GM19035 (cell line): ENCODE measurements around the gene ZDHHC14.

Source experiments
- ATAC-seq: cut with Tn5 transposase; IDR thresholded peaks from one replicate; pipeline ENCODE4 v1.9.1; 2021; ENCODE audit not compliant: unreplicated experiment

ZDHHC14 gene

GRCh38 chr6:157513619-157514485 lies 132.9 kb downstream of the ZDHHC14 start:
- no peak for ATAC-seq

- ATAC-seq: no peak
Measured at GRCh38 chr6:157514659-157515496, 133.9 kb downstream of the ZDHHC14 start.

DNA sequence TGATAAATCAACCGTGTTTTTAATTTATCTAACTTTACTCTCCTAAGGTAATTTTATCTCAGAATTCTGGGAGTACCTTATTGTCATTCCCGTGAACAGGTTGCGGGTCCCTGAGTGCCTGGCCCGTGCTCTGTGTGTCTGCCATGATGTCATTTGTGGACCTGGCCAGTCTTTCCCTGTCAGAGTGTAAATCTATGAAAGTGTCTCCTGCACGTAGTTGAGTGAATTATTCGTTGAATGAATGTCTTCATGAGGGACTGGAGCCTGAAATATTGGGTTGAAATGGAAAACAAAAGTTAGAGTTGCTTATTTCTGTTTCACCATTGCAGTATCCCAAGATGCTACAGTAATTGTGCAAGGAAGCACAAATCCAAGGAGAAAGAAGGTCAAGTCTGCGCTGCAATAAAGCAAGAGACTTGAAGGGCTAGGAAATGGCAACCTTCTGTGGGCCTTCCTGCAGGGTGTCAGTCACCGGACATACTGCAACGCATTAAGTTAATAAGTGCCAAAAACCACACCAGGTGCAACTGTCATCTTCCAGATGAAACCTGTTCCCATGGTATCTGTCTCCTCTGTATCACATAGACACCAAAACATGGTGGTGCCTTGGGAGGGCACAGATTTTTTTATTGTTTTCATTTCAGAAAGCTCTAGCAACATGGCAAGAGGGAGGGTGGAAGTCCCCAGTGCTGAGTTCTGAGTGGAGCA lies 135.5 kb downstream of the ZDHHC14 start:
- ATAC-seq: no peak

- no peak for ATAC-seq
Measured at GRCh38 chr6:157517601-157518359, 136.8 kb downstream of the ZDHHC14 start.

DNA sequence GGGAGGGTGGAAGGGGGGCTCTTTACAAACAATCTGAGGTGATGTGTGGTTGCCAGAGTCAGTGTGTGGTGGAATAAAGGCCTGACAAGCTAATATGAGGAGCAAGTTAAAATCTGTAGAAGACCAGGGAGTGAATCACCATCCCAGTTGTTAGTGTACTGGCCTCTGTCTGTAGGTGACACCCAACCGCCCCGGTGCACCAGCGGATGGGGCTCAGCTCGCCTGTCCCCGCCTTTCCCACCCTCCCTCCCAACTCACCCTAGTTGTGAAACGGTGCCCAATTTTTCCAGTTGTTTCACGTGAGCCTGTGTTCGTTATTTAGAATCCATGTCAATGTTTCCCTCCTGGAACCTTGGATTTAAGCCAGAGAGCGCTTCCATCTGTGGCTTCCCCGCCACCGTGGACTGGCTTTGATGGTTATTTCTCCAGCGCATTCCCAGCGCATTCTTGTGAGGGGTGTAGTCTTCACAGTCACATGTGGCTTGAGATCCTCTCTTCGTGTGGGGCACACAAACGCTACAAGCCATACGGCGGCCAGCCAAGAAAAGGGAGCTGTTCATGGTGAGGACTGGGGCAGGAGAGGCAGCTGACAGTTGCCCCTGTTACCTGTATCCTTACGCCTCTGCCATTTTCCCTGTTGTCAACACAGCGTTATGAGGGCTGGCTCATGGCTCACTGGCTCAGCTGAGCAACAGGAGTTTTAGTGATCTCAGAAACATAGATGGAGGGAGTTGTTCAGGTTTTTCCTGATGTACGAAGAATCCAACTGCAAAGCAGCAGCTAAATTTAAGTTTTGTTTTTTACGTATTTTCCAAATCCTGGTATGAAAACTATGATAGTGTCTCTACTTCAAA lies 137.6 kb downstream of the ZDHHC14 start:
- ATAC-seq: no peak

- ATAC-seq: no peak
Measured at GRCh38 chr6:157519255-157520116, 138.5 kb downstream of the ZDHHC14 start.

- no peak for ATAC-seq
Measured at GRCh38 chr6:157520117-157520406, 139.1 kb downstream of the ZDHHC14 start.

- no peak for ATAC-seq
Measured at GRCh38 chr6:157520596-157521361, 139.8 kb downstream of the ZDHHC14 start.

GRCh38 chr6:157521362-157522335 lies 140.7 kb downstream of the ZDHHC14 start:
- ATAC-seq: no peak

GRCh38 chr6:157522472-157522871 lies 141.5 kb downstream of the ZDHHC14 start:
- no peak for ATAC-seq

GRCh38 chr6:157524735-157525134 lies 143.7 kb downstream of the ZDHHC14 start:
- no peak for ATAC-seq

- ATAC-seq: no peak
Measured at GRCh38 chr6:157525292-157525889, 144.4 kb downstream of the ZDHHC14 start.

DNA sequence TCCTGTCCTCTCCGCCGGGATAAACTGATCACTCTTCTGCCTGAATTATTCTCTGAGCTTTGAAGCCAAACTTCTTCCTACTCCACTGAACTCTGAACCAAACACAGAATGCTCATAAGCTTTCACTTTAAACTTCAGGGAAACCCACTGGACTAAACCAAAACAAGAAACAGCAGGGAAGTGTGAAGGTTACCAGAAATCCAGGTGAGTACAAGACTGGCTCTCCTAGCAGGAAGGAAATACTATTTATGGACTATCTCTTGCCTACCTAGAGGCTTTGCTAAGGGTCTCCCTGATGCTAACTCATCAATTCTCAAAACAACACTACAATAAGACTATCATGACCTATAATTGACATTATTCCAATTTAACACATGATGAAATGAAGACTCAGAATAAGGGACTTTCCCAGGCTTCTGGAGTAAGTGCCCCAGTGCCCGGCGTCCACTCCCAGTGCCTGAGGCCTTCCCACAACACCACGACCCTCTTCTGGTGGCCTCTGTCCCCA lies 145.0 kb downstream of the ZDHHC14 start:
- ATAC-seq: no peak

- ATAC-seq: peak; percentile 80
Measured at GRCh38 chr6:157527471-157527907, 146.5 kb downstream of the ZDHHC14 start.

DNA sequence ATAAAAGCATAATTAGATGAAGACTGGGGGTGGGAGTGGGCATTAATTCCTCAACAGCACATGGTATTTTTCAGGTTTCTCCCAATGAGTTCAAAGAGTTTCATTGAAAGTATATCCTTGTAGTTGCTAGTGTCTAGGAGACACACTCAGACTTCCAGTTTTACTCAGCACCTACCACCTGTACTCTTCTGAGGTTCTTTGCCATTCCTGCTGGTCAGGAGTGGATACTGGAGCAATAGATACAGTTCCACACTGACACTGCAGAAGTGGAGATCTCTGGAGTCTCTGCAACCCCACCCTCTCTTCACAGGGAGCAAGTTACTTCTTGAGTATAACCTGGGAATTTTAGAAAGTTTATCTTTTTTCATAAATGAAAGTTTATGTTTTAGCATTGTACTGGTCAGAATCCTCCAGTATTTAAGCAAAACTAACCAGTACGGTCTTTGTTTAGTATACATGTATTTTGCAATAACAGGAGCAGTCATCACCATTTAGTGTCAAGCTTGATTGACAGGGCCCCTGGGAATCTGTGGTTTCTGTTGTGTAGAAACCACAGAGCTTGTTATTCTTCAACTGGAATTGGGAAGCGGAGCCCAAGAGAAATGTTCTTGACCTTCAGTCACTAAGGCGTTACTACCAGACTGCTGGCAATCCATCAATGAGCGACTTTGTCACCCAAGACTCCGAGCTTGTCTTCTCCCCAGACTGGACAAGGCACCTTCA lies 148.1 kb downstream of the ZDHHC14 start:
- ATAC-seq: no peak

DNA sequence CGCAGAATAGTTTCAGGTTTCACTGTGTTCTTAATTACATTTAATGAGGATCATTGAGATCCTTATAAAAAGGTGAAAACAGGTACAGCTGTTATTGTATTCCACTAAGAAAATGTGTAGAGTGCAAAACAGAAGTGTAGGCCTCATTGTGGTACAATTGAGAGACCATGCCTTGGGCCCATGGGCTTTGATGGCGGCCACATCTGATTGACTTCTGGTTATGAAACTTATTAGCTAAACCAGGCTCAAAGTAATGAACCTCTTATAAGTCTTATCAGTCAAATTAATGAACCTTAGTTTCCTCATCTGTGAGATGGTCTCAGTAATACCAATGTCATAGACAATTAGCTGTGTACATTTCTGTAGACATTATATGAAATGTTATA lies 148.7 kb downstream of the ZDHHC14 start:
- no peak for ATAC-seq
